GM19455 (cell line): ENCODE measurements around the gene CFAP73.

Experiments
- ATAC-seq: cut with Tn5 transposase; IDR thresholded peaks from one replicate; pipeline ENCODE4 v1.9.1; 2021; ENCODE audit not compliant: unreplicated experiment

The CFAP73 gene

GRCh38 chr12:113119980-113120669 is 29.4 kb upstream of the CFAP73 start:
- no peak for ATAC-seq

- no peak for ATAC-seq
Measured at GRCh38 chr12:113120670-113121370, 28.7 kb upstream of the CFAP73 start.

- no peak for ATAC-seq
Measured at GRCh38 chr12:113127791-113128199, 21.7 kb upstream of the CFAP73 start.

- ATAC-seq: no peak
Measured at GRCh38 chr12:113128802-113129663, 20.5 kb upstream of the CFAP73 start.

GRCh38 chr12:113129664-113130456 is 19.7 kb upstream of the CFAP73 start:
- ATAC-seq: no peak

GRCh38 chr12:113130457-113131135 is 18.9 kb upstream of the CFAP73 start:
- no peak for ATAC-seq

GRCh38 chr12:113131556-113131955 is 18.0 kb upstream of the CFAP73 start:
- ATAC-seq: no peak

- ATAC-seq: no peak
Measured at GRCh38 chr12:113133036-113133435, 16.5 kb upstream of the CFAP73 start.

GRCh38 chr12:113133666-113134065 is 15.9 kb upstream of the CFAP73 start:
- ATAC-seq: no peak

- ATAC-seq: no peak
Measured at GRCh38 chr12:113134071-113134470, 15.5 kb upstream of the CFAP73 start.

- no peak for ATAC-seq
Measured at GRCh38 chr12:113134521-113134951, 15.0 kb upstream of the CFAP73 start.

- ATAC-seq: no peak
Measured at GRCh38 chr12:113135178-113136127, 14.1 kb upstream of the CFAP73 start, which contains the start of gene RASAL1. Gene RASAL1 (minus strand): TSS chr12:113135761. CDS start chr12:113135462, 299 bp downstream.

- no peak for ATAC-seq
Measured at GRCh38 chr12:113136128-113136989, 13.2 kb upstream of the CFAP73 start.

- no peak for ATAC-seq
Measured at GRCh38 chr12:113136990-113137511, 12.5 kb upstream of the CFAP73 start.

GRCh38 chr12:113137861-113138783 is 11.4 kb upstream of the CFAP73 start:
- ATAC-seq: no peak

- ATAC-seq: no peak
Measured at GRCh38 chr12:113138826-113139225, 10.7 kb upstream of the CFAP73 start.

GRCh38 chr12:113140706-113141105 is 8.8 kb upstream of the CFAP73 start:
- no peak for ATAC-seq
